WI38 (cell line): Measurements from ENCODE around the gene DPPA4.

Experiments used
- H3K4me3 ChIP-seq: 2 replicates; pipeline ENCODE4 v1.5.1; 2011; ENCODE audit warnings: low read depth, mild to moderate bottlenecking, control low read depth, low read length
- TF ChIP-seq, protein P1 (sequence below): IDR thresholded peaks from 2 replicates; pipeline ENCODE4 v1.5.1; 2012; ENCODE audit warnings: low read depth, mild to moderate bottlenecking, control low read depth, low read length

The DPPA4 gene

DNA sequence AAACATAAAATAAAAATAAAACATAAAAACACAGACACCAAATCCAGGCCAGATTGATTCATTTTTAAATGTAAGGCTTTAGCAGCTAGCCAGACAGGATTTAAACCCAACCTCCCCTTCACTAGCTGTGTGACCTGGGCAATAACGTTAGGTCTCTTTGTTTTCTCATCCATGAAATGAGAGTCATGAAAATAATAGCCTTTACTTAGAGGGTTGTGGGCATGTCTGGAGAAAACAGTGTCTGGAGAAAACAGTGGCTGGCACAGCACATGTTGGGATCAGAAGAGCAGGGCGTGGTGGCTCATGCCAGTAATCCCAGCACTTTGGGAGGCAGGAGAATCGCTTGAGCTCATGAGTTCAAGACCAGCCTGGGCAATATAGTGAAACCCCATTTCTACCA lies 1.9 kb upstream of the DPPA4 start:
- H3K4me3 ChIP-seq, result no peak overlapping the region
- TF ChIP-seq, protein P1, sequence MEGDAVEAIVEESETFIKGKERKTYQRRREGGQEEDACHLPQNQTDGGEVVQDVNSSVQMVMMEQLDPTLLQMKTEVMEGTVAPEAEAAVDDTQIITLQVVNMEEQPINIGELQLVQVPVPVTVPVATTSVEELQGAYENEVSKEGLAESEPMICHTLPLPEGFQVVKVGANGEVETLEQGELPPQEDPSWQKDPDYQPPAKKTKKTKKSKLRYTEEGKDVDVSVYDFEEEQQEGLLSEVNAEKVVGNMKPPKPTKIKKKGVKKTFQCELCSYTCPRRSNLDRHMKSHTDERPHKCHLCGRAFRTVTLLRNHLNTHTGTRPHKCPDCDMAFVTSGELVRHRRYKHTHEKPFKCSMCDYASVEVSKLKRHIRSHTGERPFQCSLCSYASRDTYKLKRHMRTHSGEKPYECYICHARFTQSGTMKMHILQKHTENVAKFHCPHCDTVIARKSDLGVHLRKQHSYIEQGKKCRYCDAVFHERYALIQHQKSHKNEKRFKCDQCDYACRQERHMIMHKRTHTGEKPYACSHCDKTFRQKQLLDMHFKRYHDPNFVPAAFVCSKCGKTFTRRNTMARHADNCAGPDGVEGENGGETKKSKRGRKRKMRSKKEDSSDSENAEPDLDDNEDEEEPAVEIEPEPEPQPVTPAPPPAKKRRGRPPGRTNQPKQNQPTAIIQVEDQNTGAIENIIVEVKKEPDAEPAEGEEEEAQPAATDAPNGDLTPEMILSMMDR, result no peak

DNA sequence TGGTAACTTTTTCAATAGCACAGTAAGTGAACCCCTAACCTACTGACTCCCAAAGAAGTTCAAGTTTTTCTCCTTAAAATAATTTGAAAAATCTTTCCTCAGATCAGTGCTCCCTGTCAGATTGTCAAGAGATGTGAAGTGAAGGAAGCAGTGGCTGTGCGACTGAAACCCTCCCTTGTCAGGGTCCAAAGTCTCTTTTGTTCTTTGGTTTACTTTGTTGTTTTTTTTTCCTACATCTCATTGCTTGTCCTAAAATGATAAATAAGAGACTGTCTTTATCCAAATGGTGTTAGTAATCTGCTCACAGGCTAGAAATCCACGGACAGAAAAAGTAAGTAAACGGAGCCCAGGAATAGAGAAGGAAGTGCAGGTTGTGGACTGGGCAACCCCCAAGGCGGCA lies 976 bp upstream of the DPPA4 start:
- TF ChIP-seq, protein P1, result no peak
- H3K4me3 ChIP-seq, result no peak overlapping the region

DNA sequence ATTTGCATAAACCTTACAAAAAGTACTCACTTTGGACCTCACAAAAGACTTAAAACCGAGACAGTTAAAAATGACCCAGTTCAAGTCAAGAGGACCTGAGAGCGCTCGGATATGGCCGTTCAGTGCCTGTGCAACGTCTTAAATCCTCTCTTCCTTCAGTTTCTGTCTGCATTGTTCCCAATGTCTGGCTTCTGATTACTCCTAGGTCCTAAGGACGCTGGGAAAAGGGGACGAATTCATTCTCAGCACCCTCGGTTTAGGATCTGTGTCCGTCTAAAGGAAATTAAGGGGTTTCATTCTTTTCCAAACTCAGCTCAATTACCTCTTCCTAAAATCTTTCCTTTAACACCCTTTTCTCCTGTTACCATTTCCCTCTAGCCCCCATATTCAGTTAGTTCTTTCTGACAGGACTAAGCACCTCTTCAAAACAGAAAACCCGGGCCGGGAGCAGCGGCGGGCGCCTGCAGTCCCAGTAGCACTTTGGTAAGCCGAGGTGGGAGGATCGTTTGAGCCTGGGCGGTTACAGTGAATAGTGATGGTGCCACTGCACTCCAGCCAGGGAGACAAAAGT lies 970 bp downstream of the DPPA4 start:
- peak overlapping the region; percentile 48 for H3K4me3 ChIP-seq
- TF ChIP-seq, protein P1, result no peak

DNA sequence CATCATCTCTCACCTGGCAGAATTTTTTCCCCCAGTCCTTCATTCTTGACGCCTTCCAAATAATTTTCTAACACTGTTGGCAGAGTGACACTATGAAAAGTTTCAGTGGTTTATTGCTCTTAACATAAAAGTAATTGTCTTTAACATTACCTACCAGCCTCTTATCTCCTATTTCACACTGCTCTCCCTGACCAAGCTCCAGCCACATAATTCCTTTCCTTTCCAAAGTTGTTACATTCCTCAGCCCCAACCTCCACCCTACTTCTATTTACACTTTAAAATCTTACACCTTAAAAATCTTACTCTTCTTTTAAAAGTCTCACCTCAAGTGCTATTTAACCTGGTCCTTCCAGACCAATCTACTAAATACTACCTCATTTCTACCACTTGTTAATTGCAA lies 2.8 kb downstream of the DPPA4 start:
- H3K4me3 ChIP-seq, result no peak overlapping the region

DNA sequence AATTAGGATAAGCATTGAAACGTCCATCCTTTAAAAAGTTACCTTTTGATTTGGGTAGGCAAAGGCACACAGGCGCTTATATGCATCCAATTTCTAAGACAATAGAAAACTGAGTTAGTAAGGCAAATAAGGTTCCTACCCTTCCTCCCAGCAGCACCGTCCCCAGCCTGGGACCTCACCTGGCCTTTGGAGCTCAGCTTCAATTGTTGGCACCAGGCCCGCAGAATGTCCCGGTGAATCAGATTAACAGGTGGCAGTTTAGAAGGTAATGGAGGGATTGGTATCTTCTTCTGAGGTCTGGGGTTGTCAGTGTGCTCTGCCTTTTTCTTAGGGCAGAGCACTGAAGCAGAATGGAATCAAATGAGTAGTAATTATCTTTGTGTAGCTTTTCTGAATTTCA lies 5.7 kb downstream of the DPPA4 start:
- no peak overlapping the region for H3K4me3 ChIP-seq
- TF ChIP-seq, protein P1, result no peak

More for the DNA sequence above, 2.8 kb downstream of the DPPA4 start:
- TF ChIP-seq, protein P1, result no peak

DNA sequence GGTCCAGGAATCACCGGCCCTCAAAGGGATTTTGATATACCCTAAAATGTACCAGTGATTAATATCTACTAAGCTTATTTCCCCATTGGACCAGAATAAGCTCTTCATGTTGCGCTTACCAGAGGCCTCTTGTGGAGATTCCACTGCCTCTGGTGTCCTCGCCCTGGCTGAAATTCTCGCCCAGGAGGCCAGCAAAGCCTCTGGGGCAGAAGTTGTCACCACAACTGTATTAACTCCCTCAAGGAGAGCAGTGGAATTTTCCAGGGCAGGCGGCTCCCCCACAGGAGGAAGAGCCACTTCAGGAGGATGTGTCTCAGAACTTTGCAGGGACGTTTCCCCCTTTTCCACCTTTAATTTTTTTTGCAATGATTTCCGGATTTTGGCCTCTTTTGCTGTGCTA lies 6.9 kb downstream of the DPPA4 start:
- H3K4me3 ChIP-seq, result no peak overlapping the region
- TF ChIP-seq, protein P1, result no peak

DNA sequence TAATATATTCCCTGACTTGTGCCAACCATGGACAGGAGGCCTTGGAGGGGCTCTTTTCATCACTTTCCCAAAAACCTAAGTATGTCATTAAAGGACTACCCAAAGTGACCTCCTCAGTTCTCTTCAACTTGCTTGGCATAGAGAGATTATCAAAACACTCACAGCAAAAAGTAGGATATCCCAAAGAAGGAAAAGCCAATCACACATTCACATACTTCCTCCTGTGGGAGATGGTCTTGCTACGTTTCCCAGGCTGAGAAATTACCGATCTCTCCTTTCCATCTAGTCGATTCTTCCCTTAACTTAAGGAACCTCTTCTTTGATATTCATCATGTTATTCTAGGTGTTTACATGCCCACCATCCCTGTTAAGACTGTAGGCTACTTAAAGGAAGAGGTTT lies 9.1 kb downstream of the DPPA4 start:
- TF ChIP-seq, protein P1, result no peak
- no peak overlapping the region for H3K4me3 ChIP-seq
